Measurements from ENCODE around the gene HLCS. TPM values are rescaled to one million over a fixed set of nuclear protein-coding genes. Genes with fewer than 3 reads are reported as not detected.

Gene HLCS
- total and polyA plus RNA-seq, 10 of the 15 experiments (the other 5 are each of a cell fraction or from before 2014, with no cell fraction given): 1.5 to 12.7 (median 9.6) TPM

DNA sequence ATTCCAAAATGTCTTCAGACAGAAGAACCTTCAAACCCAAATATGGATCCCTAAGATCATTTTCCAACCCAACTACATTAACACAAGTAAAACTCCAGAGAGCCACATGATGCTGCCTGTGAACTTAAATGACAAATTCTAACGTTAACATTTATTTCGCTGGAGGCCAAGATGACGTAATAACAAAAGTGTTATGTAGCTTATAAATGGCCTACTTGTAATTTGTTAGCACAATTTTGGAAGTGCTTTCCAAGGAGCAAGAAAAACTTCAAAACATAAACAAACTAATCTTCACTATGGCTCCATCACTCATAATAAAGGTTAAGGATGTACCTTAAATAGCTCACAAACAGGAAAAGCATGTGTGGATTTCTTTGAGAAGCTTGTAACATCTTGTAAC lies 126.7 kb downstream of the HLCS start (continued):
- TF ChIP-seq ZNF207 (IDR thresholded peaks at IDR 0.05; ENCODE audit: borderline replicate concordance): no peak
- no peak for TF ChIP-seq ZNF384 (IDR thresholded peaks at IDR 0.05; ENCODE audit: borderline replicate concordance, low read depth, low read length)
- no peak for TF ChIP-seq KDM1A (IDR thresholded peaks at IDR 0.05; ENCODE audit: borderline replicate concordance)
- no peak for TF ChIP-seq NFXL1 (IDR thresholded peaks at IDR 0.05; ENCODE audit: borderline replicate concordance)

GRCh38 chr21:36839123-36839522 lies 127.3 kb downstream of the HLCS start:
- RAD21 ChIA-PET (ENCODE audit: unreplicated experiment): no interaction called here
- 66% methylated on average over 6 of the region's 6 CpGs for WGBS (ENCODE audit: insufficient coverage, insufficient replicate concordance, low lambda C conversion rate, missing lambda C conversion rate)
- ATAC-seq: no peak
- Histone ChIP-seq H3K79me2 (ENCODE audit: control insufficient read depth, insufficient read depth, low read length) (no peaks in the 10 kb centered on the region), H3K4me3 (no peak overlapping the region), H3K27me3 (replicated peaks in 1 of 2; ENCODE audit: control insufficient read depth in 2 of 2, insufficient read depth in 2 of 2, low read length in 1 of 2) (no peaks in the 10 kb centered on the region), H4K20me1 (ENCODE audit: control insufficient read depth, insufficient read depth) (no peaks in the 10 kb centered on the region; the same call in 1 of the 2 replicates), H3K9ac (ENCODE audit: control insufficient read depth, insufficient read depth, low read length) (no peak overlapping the region), H3K4me2 (ENCODE audit: control insufficient read depth, insufficient read depth) (no peak overlapping the region), H3K36me3 (ENCODE audit: control insufficient read depth in 2 of 2, insufficient read depth in 2 of 2, low read length in 1 of 2) (no peaks in the 10 kb centered on the region), H3K27ac (ENCODE audit: control insufficient read depth, insufficient read depth) (no peak overlapping the region), H3K4me1 (ENCODE audit: control insufficient read depth, insufficient read depth, low read length) (no peaks in the 10 kb centered on the region), H3K9me3 (replicated peaks; ENCODE audit: control insufficient read depth, insufficient read depth, low read length) (no peaks in the 10 kb centered on the region), H2AFZ (ENCODE audit: control insufficient read depth, low read depth, low read length) (no peak overlapping the region)
- no peak for TF ChIP-seq EZH2 (IDR thresholded peaks at IDR 0.05; ENCODE audit: borderline replicate concordance, control insufficient read depth, low read depth, low read length)
- TF ChIP-seq WRNIP1 (IDR thresholded peaks at IDR 0.05; ENCODE audit: borderline replicate concordance, low read depth, low read length): no peak
- no peak for TF ChIP-seq RBBP5 (conservative IDR thresholded peaks at IDR 0.05)
- no peak for TF ChIP-seq RCOR1 (conservative IDR thresholded peaks at IDR 0.05; ENCODE audit: low read depth, low read length)
- no peak for TF ChIP-seq NFYA (IDR thresholded peaks at IDR 0.05; ENCODE audit: borderline replicate concordance, low read depth, low read length)
- TF ChIP-seq NR2C1 (IDR thresholded peaks at IDR 0.05): no peak
- TF ChIP-seq DPF2 (IDR thresholded peaks at IDR 0.05): no peak
- TF ChIP-seq, protein P1, sequence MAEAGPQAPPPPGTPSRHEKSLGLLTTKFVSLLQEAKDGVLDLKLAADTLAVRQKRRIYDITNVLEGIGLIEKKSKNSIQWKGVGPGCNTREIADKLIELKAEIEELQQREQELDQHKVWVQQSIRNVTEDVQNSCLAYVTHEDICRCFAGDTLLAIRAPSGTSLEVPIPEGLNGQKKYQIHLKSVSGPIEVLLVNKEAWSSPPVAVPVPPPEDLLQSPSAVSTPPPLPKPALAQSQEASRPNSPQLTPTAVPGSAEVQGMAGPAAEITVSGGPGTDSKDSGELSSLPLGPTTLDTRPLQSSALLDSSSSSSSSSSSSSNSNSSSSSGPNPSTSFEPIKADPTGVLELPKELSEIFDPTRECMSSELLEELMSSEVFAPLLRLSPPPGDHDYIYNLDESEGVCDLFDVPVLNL (IDR thresholded peaks at IDR 0.05; ENCODE audit: low read depth, low read length): no peak
- no peak for TF ChIP-seq ZNF687 (IDR thresholded peaks at IDR 0.05)
- TF ChIP-seq, protein P2, sequence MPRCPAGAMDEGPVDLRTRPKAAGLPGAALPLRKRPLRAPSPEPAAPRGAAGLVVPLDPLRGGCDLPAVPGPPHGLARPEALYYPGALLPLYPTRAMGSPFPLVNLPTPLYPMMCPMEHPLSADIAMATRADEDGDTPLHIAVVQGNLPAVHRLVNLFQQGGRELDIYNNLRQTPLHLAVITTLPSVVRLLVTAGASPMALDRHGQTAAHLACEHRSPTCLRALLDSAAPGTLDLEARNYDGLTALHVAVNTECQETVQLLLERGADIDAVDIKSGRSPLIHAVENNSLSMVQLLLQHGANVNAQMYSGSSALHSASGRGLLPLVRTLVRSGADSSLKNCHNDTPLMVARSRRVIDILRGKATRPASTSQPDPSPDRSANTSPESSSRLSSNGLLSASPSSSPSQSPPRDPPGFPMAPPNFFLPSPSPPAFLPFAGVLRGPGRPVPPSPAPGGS (IDR thresholded peaks at IDR 0.05; ENCODE audit: borderline replicate concordance, insufficient read depth, low read depth, low read length, poor library complexity, severe bottlenecking): no peak
- TF ChIP-seq STAT3 (IDR thresholded peaks at IDR 0.05; ENCODE audit: low read depth, low read length): no peak
- TF ChIP-seq MAX (IDR thresholded peaks at IDR 0.05; ENCODE audit: low read depth, low read length): no peak
- TF ChIP-seq MYB (IDR thresholded peaks at IDR 0.05; ENCODE audit: borderline replicate concordance, low read depth, low read length): no peak
- no TSS peak for BruUV-seq (replicated peaks)
- CTCF ChIA-PET: interaction anchor here (1.2 to 1.8 kb wide), 2 partner anchors 10 to 15 kb away, joined by 4 to 9 read pairs; no protein-coding TSS in a partner anchor
- no peak for FAIRE-seq
- in situ Hi-C loops (cut with MboI) (no loop called here), intact Hi-C loops (cut with micrococcal nuclease; ENCODE audit: unreplicated experiment) (no loop called here)
- no peak for DNase-seq (ENCODE audit: low read depth, low spot score)
- POLR2A ChIA-PET: no interaction called here
- SMC1A ChIA-PET (ENCODE audit: uncharacterized antibody, unreplicated experiment): no interaction called here

Data from GM12878 (cell line).